ENCODE measurements around the gene TSPAN16. TPM values are rescaled to one million over a fixed set of nuclear protein-coding genes. Genes with fewer than 3 reads are reported as not detected.

The TSPAN16 gene
- polyA plus RNA-seq, 4 donors = not detected

- Histone ChIP-seq H3K9me3 (ENCODE audit: control insufficient read depth in 2 of 2, insufficient read depth in 1 of 2, low read depth in 1 of 2, low read length in 1 of 2) (no peaks in the 10 kb centered on the region), H3K4me3 (ENCODE audit: low read depth in 1 of 3, low read length in 3 of 3) (no peak overlapping the region), H3K36me3 (ENCODE audit: control insufficient read depth in 3 of 3, insufficient read depth in 2 of 3, low read depth in 1 of 3, low read length in 3 of 3) (no peaks in the 10 kb centered on the region), H3K27me3 (ENCODE audit: control insufficient read depth in 3 of 3, insufficient read depth in 3 of 3, low read length in 3 of 3) (no peaks in the 10 kb centered on the region), H3K27ac (ENCODE audit: low read depth in 1 of 3, low read length in 2 of 3) (peak overlapping the region; percentile 92 to 95 (median 95)), H3K4me1 (ENCODE audit: control insufficient read depth in 3 of 3, insufficient read depth in 2 of 3, low read depth in 1 of 3, low read length in 2 of 3) (peaks cover 5 to 45% (median 10%) of the 10 kb centered on the region in 3 donors)
- FAIRE-seq = no peak
- 24 to 66% (median 49%) methylated on average over 6 of the region's 6 CpGs for WGBS, 3 donors
- DNase-seq = no peak
These were observed 30.7 kb upstream of the TSPAN16 start for GRCh38 chr19:11265177-11265784.

GRCh38 chr19:11265785-11266236, 30.1 kb upstream of the TSPAN16 start:
- Histone ChIP-seq H3K36me3 (ENCODE audit: control insufficient read depth in 3 of 3, insufficient read depth in 2 of 3, low read depth in 1 of 3, low read length in 3 of 3) (no peaks in the 10 kb centered on the region), H3K27ac (ENCODE audit: low read depth in 1 of 3, low read length in 2 of 3) (peak overlapping the region; percentile 92 to 95 (median 95)), H3K4me3 (ENCODE audit: low read depth in 1 of 3, low read length in 3 of 3) (no peak overlapping the region), H3K9me3 (ENCODE audit: control insufficient read depth in 2 of 2, insufficient read depth in 1 of 2, low read depth in 1 of 2, low read length in 1 of 2) (no peaks in the 10 kb centered on the region), H3K4me1 (ENCODE audit: control insufficient read depth in 3 of 3, insufficient read depth in 2 of 3, low read depth in 1 of 3, low read length in 2 of 3) (peaks cover 5 to 45% (median 10%) of the 10 kb centered on the region in 3 donors), H3K27me3 (ENCODE audit: control insufficient read depth in 3 of 3, insufficient read depth in 3 of 3, low read length in 3 of 3) (no peaks in the 10 kb centered on the region)
- DNase-seq (peak; percentile 97 to 99), FAIRE-seq (no peak)
- WGBS, 3 donors = 20 to 55% (median 30%) methylated on average over 11 of the region's 11 CpGs

GRCh38 chr19:11267316-11268085, 28.5 kb upstream of the TSPAN16 start:
- Histone ChIP-seq H3K9me3 (ENCODE audit: control insufficient read depth in 2 of 2, insufficient read depth in 1 of 2, low read depth in 1 of 2, low read length in 1 of 2) (no peaks in the 10 kb centered on the region), H3K36me3 (ENCODE audit: control insufficient read depth in 3 of 3, insufficient read depth in 2 of 3, low read depth in 1 of 3, low read length in 3 of 3) (no peaks in the 10 kb centered on the region), H3K27me3 (ENCODE audit: control insufficient read depth in 3 of 3, insufficient read depth in 3 of 3, low read length in 3 of 3) (no peaks in the 10 kb centered on the region), H3K27ac (ENCODE audit: low read depth in 1 of 3, low read length in 2 of 3) (no peak overlapping the region), H3K4me1 (ENCODE audit: control insufficient read depth in 3 of 3, insufficient read depth in 2 of 3, low read depth in 1 of 3, low read length in 2 of 3) (peaks cover 4 to 41% (median 5%) of the 10 kb centered on the region in 3 donors), H3K4me3 (ENCODE audit: low read depth in 1 of 3, low read length in 3 of 3) (no peak overlapping the region)
- WGBS, 3 donors = 86 to 92% (median 91%) methylated on average over 10 of the region's 10 CpGs
- no peak for DNase-seq
- FAIRE-seq = no peak

GRCh38 chr19:11268783-11269267, 27.1 kb upstream of the TSPAN16 start:
- no peaks in the 10 kb centered on the region for H3K9me3 ChIP-seq (ENCODE audit: control insufficient read depth in 2 of 2, insufficient read depth in 1 of 2, low read depth in 1 of 2, low read length in 1 of 2)
- 42 to 61% (median 47%) methylated on average over 10 of the region's 10 CpGs for WGBS, 3 donors
- peak overlapping the region in 2 of 3 donors; percentile 35 to 41 for H3K27ac ChIP-seq (ENCODE audit: low read depth in 1 of 3, low read length in 2 of 3)
- no peak for DNase-seq
- no peak for FAIRE-seq
- H3K27me3 ChIP-seq (ENCODE audit: control insufficient read depth in 3 of 3, insufficient read depth in 3 of 3, low read length in 3 of 3) = no peaks in the 10 kb centered on the region
- H3K4me3 ChIP-seq (ENCODE audit: low read depth in 1 of 3, low read length in 3 of 3) = no peak overlapping the region
- no peaks in the 10 kb centered on the region for H3K36me3 ChIP-seq (ENCODE audit: control insufficient read depth in 3 of 3, insufficient read depth in 2 of 3, low read depth in 1 of 3, low read length in 3 of 3)
- H3K4me1 ChIP-seq (ENCODE audit: control insufficient read depth in 3 of 3, insufficient read depth in 2 of 3, low read depth in 1 of 3, low read length in 2 of 3) = peaks cover 0 to 32% (median 5%) of the 10 kb centered on the region in 3 donors

GRCh38 chr19:11269408-11269807, 26.6 kb upstream of the TSPAN16 start:
- Histone ChIP-seq H3K27ac (ENCODE audit: low read depth in 1 of 3, low read length in 2 of 3) (peak overlapping the region in 2 of 3 donors; percentile 35 to 42), H3K9me3 (ENCODE audit: control insufficient read depth in 2 of 2, insufficient read depth in 1 of 2, low read depth in 1 of 2, low read length in 1 of 2) (no peaks in the 10 kb centered on the region), H3K4me3 (ENCODE audit: low read depth in 1 of 3, low read length in 3 of 3) (no peak overlapping the region), H3K36me3 (ENCODE audit: control insufficient read depth in 3 of 3, insufficient read depth in 2 of 3, low read depth in 1 of 3, low read length in 3 of 3) (no peaks in the 10 kb centered on the region), H3K4me1 (ENCODE audit: control insufficient read depth in 3 of 3, insufficient read depth in 2 of 3, low read depth in 1 of 3, low read length in 2 of 3) (peaks cover 0 to 29% (median 5%) of the 10 kb centered on the region in 3 donors), H3K27me3 (ENCODE audit: control insufficient read depth in 3 of 3, insufficient read depth in 3 of 3, low read length in 3 of 3) (no peaks in the 10 kb centered on the region)
- no peak for DNase-seq
- no peak for FAIRE-seq
- 46 to 65% (median 65%) methylated on average over 7 of the region's 7 CpGs for WGBS, 3 donors

GRCh38 chr19:11273296-11273695, 22.7 kb upstream of the TSPAN16 start:
- Histone ChIP-seq H3K36me3 (ENCODE audit: control insufficient read depth in 3 of 3, insufficient read depth in 2 of 3, low read depth in 1 of 3, low read length in 3 of 3) (no peaks in the 10 kb centered on the region), H3K4me1 (ENCODE audit: control insufficient read depth in 3 of 3, insufficient read depth in 2 of 3, low read depth in 1 of 3, low read length in 2 of 3) (peaks cover 0 to 4% (median 0%) of the 10 kb centered on the region in 3 donors), H3K9me3 (ENCODE audit: control insufficient read depth in 2 of 2, insufficient read depth in 1 of 2, low read depth in 1 of 2, low read length in 1 of 2) (no peaks in the 10 kb centered on the region), H3K27ac (ENCODE audit: low read depth in 1 of 3, low read length in 2 of 3) (no peak overlapping the region), H3K4me3 (ENCODE audit: low read depth in 1 of 3, low read length in 3 of 3) (no peak overlapping the region), H3K27me3 (ENCODE audit: control insufficient read depth in 3 of 3, insufficient read depth in 3 of 3, low read length in 3 of 3) (no peaks in the 10 kb centered on the region)
- DNase-seq (peak in 1 of 2 donors; percentile 39), FAIRE-seq (no peak)
- 30 to 48% (median 39%) methylated on average over 2 of the region's 2 CpGs for WGBS, 3 donors

- Histone ChIP-seq H3K27me3 (ENCODE audit: control insufficient read depth in 3 of 3, insufficient read depth in 3 of 3, low read length in 3 of 3) (no peaks in the 10 kb centered on the region), H3K27ac (ENCODE audit: low read depth in 1 of 3, low read length in 2 of 3) (no peak overlapping the region), H3K4me1 (ENCODE audit: control insufficient read depth in 3 of 3, insufficient read depth in 2 of 3, low read depth in 1 of 3, low read length in 2 of 3) (peaks cover 0 to 2% (median 0%) of the 10 kb centered on the region in 3 donors), H3K36me3 (ENCODE audit: control insufficient read depth in 3 of 3, insufficient read depth in 2 of 3, low read depth in 1 of 3, low read length in 3 of 3) (no peaks in the 10 kb centered on the region), H3K9me3 (ENCODE audit: control insufficient read depth in 2 of 2, insufficient read depth in 1 of 2, low read depth in 1 of 2, low read length in 1 of 2) (no peaks in the 10 kb centered on the region), H3K4me3 (ENCODE audit: low read depth in 1 of 3, low read length in 3 of 3) (no peak overlapping the region)
- FAIRE-seq = no peak
- DNase-seq = no peak
- WGBS, 3 donors = 78 to 87% (median 82%) methylated on average over 5 of the region's 5 CpGs
These were observed 22.0 kb upstream of the TSPAN16 start for GRCh38 chr19:11273989-11274388.

GRCh38 chr19:11274533-11275086, 21.4 kb upstream of the TSPAN16 start:
- no peaks in the 10 kb centered on the region for H3K4me1 ChIP-seq (ENCODE audit: control insufficient read depth in 3 of 3, insufficient read depth in 2 of 3, low read depth in 1 of 3, low read length in 2 of 3)
- no peaks in the 10 kb centered on the region for H3K9me3 ChIP-seq (ENCODE audit: control insufficient read depth in 2 of 2, insufficient read depth in 1 of 2, low read depth in 1 of 2, low read length in 1 of 2)
- no peak overlapping the region for H3K27ac ChIP-seq (ENCODE audit: low read depth in 1 of 3, low read length in 2 of 3)
- H3K36me3 ChIP-seq (ENCODE audit: control insufficient read depth in 3 of 3, insufficient read depth in 2 of 3, low read depth in 1 of 3, low read length in 3 of 3) = no peaks in the 10 kb centered on the region
- no peak overlapping the region for H3K4me3 ChIP-seq (ENCODE audit: low read depth in 1 of 3, low read length in 3 of 3)
- no peak for DNase-seq
- 69 to 74% (median 72%) methylated on average over 4 of the region's 4 CpGs for WGBS, 3 donors
- no peak for FAIRE-seq
- no peaks in the 10 kb centered on the region for H3K27me3 ChIP-seq (ENCODE audit: control insufficient read depth in 3 of 3, insufficient read depth in 3 of 3, low read length in 3 of 3)

Data from small intestine (tissue), 7 donors.